Suprapubic skin (tissue), 4 donors: Measurements from ENCODE around the gene CORO2A.

Experiments used
- CTCF ChIP-seq, 2 donors: fragments of 200-600 bp in 1 of 2; fragments of 450-650 bp in 1 of 2; sonication (generic) in 1 of 2; IDR thresholded peaks; one replicate each; pipeline ENCODE4 v1.5.1; 2016 to 2019; ENCODE audit warnings: antibody characterized with exemption in 2 of 2, mild to moderate bottlenecking in 1 of 2, moderate library complexity in 1 of 2
- EP300 ChIP-seq: sonication (generic); formaldehyde crosslinking; IDR thresholded peaks from one replicate; pipeline ENCODE4 v1.6.1; 2017; ENCODE audit warnings: antibody characterized with exemption
- POLR2A ChIP-seq, 2 donors: fragments of 450-650 bp; IDR thresholded peaks; one replicate each; pipeline ENCODE4 v1.6.1; 2017; ENCODE audit warnings: antibody characterized with exemption in 2 of 2, mild to moderate bottlenecking in 2 of 2, moderate library complexity in 2 of 2
- POLR2AphosphoS5 ChIP-seq, 3 donors: sonication (generic); formaldehyde crosslinking; IDR thresholded peaks; one replicate each; pipeline ENCODE4 v1.6.1; 2017; ENCODE audit warnings: antibody characterized with exemption in 3 of 3

DNA sequence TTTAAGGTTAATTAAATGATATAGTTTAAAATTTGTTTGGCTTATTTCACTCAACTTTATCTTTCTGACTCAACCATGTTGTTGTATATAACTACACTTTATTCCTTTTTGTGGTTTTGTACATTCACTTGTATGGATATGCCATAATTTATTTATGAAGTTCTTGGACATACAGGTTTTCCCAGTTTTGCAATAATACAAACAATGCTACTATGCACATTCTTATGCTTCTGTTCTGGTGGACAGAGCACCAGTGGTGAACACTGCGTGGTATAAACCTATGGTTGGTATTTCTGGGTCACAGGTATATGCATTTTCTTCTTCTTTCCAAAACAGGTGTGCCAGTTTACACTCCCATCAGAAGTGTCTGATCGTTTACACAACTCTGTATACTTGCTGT lies 37.8 kb downstream of the CORO2A start:
- TF ChIP-seq CTCF (IDR thresholded peaks at IDR 0.05) (no peak), POLR2A (IDR thresholded peaks at IDR 0.05) (no peak), POLR2AphosphoS5 (IDR thresholded peaks at IDR 0.05) (no peak), EP300 (no peak)
